ENCODE data around the gene MYL7. TPM values are rescaled to one million over a fixed set of nuclear protein-coding genes. Genes with fewer than 3 reads are reported as not detected.
"Not testable (repeated sequence)": the region's sequence is repeated elsewhere in the genome, so short reads cannot be mapped to it uniquely, and the experiment has no call there.

The MYL7 gene
- total RNA-seq, 1 donor from 2014 or later: 21.4 TPM

GRCh38 chr7:44133295-44133694 is 7.8 kb downstream of the MYL7 start:
- no peaks in the 10 kb centered on the region for H3K36me3 ChIP-seq (ENCODE audit: control insufficient read depth in 3 of 3, insufficient read depth in 3 of 3, low read length in 3 of 3)
- no peak overlapping the region for H3K27ac ChIP-seq (ENCODE audit: low read depth, low read length)
- no peaks in the 10 kb centered on the region for H3K9me3 ChIP-seq (ENCODE audit: control insufficient read depth in 3 of 3, low read length in 3 of 3)
- no peaks in the 10 kb centered on the region for H3K27me3 ChIP-seq (ENCODE audit: control insufficient read depth in 3 of 3, insufficient read depth in 3 of 3, low read length in 3 of 3)
- peaks cover 16 to 31% (median 28%) of the 10 kb centered on the region in 3 donors for H3K4me1 ChIP-seq (ENCODE audit: control insufficient read depth in 3 of 3, insufficient read depth in 3 of 3, low read length in 3 of 3)
- H3K4me3 ChIP-seq (ENCODE audit: low read length in 3 of 3): no peak overlapping the region
- no peak overlapping the region for H3K9ac ChIP-seq (ENCODE audit: low read depth in 1 of 3, low read length in 3 of 3)

- Histone ChIP-seq H3K27ac (ENCODE audit: low read depth, low read length) (peak overlapping the region; percentile 19), H3K4me3 (ENCODE audit: low read length in 3 of 3) (no peak overlapping the region), H3K4me1 (ENCODE audit: control insufficient read depth in 3 of 3, insufficient read depth in 3 of 3, low read length in 3 of 3) (peaks cover 16 to 36% (median 31%) of the 10 kb centered on the region in 3 donors)
These were observed 9.1 kb downstream of the MYL7 start for GRCh38 chr7:44132039-44132438.

GRCh38 chr7:44131173-44132029 is 9.7 kb downstream of the MYL7 start:
- Histone ChIP-seq H3K4me1 (ENCODE audit: control insufficient read depth in 3 of 3, insufficient read depth in 3 of 3, low read length in 3 of 3) (peaks cover 16 to 36% (median 31%) of the 10 kb centered on the region in 3 donors), H3K4me3 (ENCODE audit: low read length in 3 of 3) (no peak overlapping the region), H3K27me3 (ENCODE audit: control insufficient read depth in 3 of 3, insufficient read depth in 3 of 3, low read length in 3 of 3) (no peaks in the 10 kb centered on the region), H3K36me3 (ENCODE audit: control insufficient read depth in 3 of 3, insufficient read depth in 3 of 3, low read length in 3 of 3) (no peaks in the 10 kb centered on the region), H3K27ac (ENCODE audit: low read depth, low read length) (peak overlapping the region; percentile 19), H3K9me3 (ENCODE audit: control insufficient read depth in 3 of 3, low read length in 3 of 3) (no peaks in the 10 kb centered on the region), H3K9ac (ENCODE audit: low read depth in 1 of 3, low read length in 3 of 3) (peak overlapping the region in 1 of 3 donors; percentile 45)

More at GRCh38 chr7:44132039-44132438, 9.1 kb downstream of the MYL7 start:
- H3K9ac ChIP-seq (ENCODE audit: low read depth in 1 of 3, low read length in 3 of 3): peak overlapping the region in 1 of 3 donors; percentile 45
- H3K9me3 ChIP-seq (ENCODE audit: control insufficient read depth in 3 of 3, low read length in 3 of 3): no peaks in the 10 kb centered on the region
- no peaks in the 10 kb centered on the region for H3K27me3 ChIP-seq (ENCODE audit: control insufficient read depth in 3 of 3, insufficient read depth in 3 of 3, low read length in 3 of 3)
- no peaks in the 10 kb centered on the region for H3K36me3 ChIP-seq (ENCODE audit: control insufficient read depth in 3 of 3, insufficient read depth in 3 of 3, low read length in 3 of 3)

DNA sequence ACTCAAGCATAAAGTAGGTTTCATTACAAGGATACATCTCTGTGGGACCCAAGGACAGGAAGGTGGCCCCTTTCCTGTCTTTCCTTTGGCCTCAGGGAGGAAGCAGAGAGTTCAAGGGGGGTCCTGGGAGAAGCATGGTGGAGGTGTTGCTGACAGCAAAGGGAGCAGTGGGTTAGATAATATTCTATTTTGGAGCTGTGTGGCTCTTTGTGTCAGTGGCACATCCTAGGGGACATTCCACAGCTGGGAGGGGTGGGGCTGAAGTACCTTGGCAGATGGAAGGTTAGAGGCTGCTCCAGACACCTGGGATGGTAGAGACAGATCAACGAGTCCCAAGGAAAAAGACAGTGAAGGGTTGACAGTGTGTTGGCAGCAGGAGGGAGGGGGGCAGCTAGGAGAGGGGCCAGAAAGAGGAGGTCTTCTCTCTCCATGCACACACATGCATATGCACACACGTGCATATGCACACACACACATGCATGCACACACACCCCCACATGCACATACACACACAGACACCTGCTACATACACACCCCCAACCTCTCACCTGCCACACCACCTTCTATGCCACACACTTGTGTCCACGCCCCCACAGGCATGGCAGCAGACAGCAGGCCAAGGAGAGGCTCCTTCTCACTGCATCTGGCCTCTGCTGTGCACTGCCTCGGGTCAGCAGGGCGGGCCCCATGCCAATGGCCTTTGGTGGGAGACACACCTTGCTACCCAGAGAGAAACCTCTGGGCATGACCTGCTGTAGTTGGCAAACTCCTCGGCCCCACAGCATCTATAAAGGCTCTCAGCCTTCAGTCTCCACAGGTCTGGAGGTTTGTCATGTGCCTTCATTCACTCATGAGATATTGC is 12.2 kb downstream of the MYL7 start:
- peak overlapping the region in 1 of 3 donors; percentile 40 for H3K9ac ChIP-seq (ENCODE audit: low read depth in 1 of 3, low read length in 3 of 3)
- H3K27ac ChIP-seq (ENCODE audit: low read depth, low read length): no peak overlapping the region
- H3K36me3 ChIP-seq (ENCODE audit: control insufficient read depth in 3 of 3, insufficient read depth in 3 of 3, low read length in 3 of 3): no peaks in the 10 kb centered on the region
- H3K4me3 ChIP-seq (ENCODE audit: low read length in 3 of 3): no peak overlapping the region
- no peaks in the 10 kb centered on the region for H3K9me3 ChIP-seq (ENCODE audit: control insufficient read depth in 3 of 3, low read length in 3 of 3)
- H3K4me1 ChIP-seq (ENCODE audit: control insufficient read depth in 3 of 3, insufficient read depth in 3 of 3, low read length in 3 of 3): peaks cover 17 to 40% (median 32%) of the 10 kb centered on the region in 3 donors
- H3K27me3 ChIP-seq (ENCODE audit: control insufficient read depth in 3 of 3, insufficient read depth in 3 of 3, low read length in 3 of 3): no peaks in the 10 kb centered on the region

DNA sequence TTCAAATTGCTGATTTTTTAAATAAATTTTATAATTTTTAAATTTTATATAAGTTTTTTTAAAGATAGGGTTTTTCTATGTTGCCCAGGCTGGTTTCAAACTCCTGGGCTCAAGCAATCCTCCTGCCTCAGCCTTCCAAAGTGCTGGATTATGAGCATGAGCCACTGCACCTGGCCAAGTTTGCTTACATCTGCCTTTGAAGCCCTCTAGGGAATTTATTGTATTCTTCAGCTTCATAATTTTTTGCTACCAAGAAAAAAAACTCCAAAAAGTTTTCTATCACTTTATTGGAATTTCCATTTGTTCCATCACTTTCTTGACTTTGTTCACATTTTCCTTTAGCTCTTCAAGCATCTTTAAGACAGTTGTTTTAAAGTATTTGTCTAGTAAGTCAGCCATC is 14.0 kb downstream of the MYL7 start:
- H3K9ac ChIP-seq (ENCODE audit: low read depth in 1 of 3, low read length in 3 of 3): no peak overlapping the region
- H3K27me3 ChIP-seq (ENCODE audit: control insufficient read depth in 3 of 3, insufficient read depth in 3 of 3, low read length in 3 of 3): no peaks in the 10 kb centered on the region
- no peak overlapping the region for H3K4me3 ChIP-seq (ENCODE audit: low read length in 3 of 3)
- no peaks in the 10 kb centered on the region for H3K36me3 ChIP-seq (ENCODE audit: control insufficient read depth in 3 of 3, insufficient read depth in 3 of 3, low read length in 3 of 3)
- no peak overlapping the region for H3K27ac ChIP-seq (ENCODE audit: low read depth, low read length)
- H3K4me1 ChIP-seq (ENCODE audit: control insufficient read depth in 3 of 3, insufficient read depth in 3 of 3, low read length in 3 of 3): peaks cover 23 to 41% (median 37%) of the 10 kb centered on the region in 3 donors
- no peaks in the 10 kb centered on the region for H3K9me3 ChIP-seq (ENCODE audit: control insufficient read depth in 3 of 3, low read length in 3 of 3)

DNA sequence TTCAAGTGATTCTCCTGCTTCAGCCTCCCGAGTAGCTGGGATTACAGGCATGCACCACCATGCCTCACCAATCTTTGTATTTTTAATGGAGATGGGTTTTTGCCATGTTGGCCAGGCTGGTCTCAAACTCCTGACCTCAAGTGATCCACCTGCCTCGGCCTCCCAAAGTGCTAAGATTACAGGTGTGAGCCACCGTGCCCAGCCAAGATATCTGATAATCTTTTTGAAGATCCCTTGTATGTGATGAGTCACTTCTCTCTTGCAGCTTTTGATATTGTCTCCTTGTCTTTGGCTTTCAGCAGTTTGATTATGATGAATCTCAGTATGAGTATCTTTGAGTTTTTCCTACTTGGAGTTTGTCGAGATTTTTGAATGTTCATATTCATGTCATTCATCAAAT is 14.6 kb downstream of the MYL7 start:
- H3K36me3 ChIP-seq (ENCODE audit: control insufficient read depth in 3 of 3, insufficient read depth in 3 of 3, low read length in 3 of 3); H3K27ac ChIP-seq (ENCODE audit: low read depth, low read length); H3K9ac ChIP-seq (ENCODE audit: low read depth in 1 of 3, low read length in 3 of 3); H3K4me3 ChIP-seq (ENCODE audit: low read length in 3 of 3); H3K9me3 ChIP-seq (ENCODE audit: control insufficient read depth in 3 of 3, low read length in 3 of 3); H3K27me3 ChIP-seq (ENCODE audit: control insufficient read depth in 3 of 3, insufficient read depth in 3 of 3, low read length in 3 of 3): not testable (repeated sequence)
- H3K4me1 ChIP-seq (ENCODE audit: control insufficient read depth in 3 of 3, insufficient read depth in 3 of 3, low read length in 3 of 3): peaks cover 23 to 41% (median 37%) of the 10 kb centered on the region in 3 donors

- Histone ChIP-seq H3K4me3 (ENCODE audit: low read length in 3 of 3) (no peak overlapping the region), H3K4me1 (ENCODE audit: control insufficient read depth in 3 of 3, insufficient read depth in 3 of 3, low read length in 3 of 3) (peaks cover 28 to 45% (median 39%) of the 10 kb centered on the region in 3 donors), H3K27me3 (ENCODE audit: control insufficient read depth in 3 of 3, insufficient read depth in 3 of 3, low read length in 3 of 3) (no peaks in the 10 kb centered on the region), H3K9me3 (ENCODE audit: control insufficient read depth in 3 of 3, low read length in 3 of 3) (no peaks in the 10 kb centered on the region), H3K36me3 (ENCODE audit: control insufficient read depth in 3 of 3, insufficient read depth in 3 of 3, low read length in 3 of 3) (peaks cover 7 to 9% (median 9%) of the 10 kb centered on the region in 3 donors), H3K9ac (ENCODE audit: low read depth in 1 of 3, low read length in 3 of 3) (no peak overlapping the region), H3K27ac (ENCODE audit: low read depth, low read length) (no peak overlapping the region)
These were observed 16.3 kb downstream of the MYL7 start for GRCh38 chr7:44124822-44125202.

DNA sequence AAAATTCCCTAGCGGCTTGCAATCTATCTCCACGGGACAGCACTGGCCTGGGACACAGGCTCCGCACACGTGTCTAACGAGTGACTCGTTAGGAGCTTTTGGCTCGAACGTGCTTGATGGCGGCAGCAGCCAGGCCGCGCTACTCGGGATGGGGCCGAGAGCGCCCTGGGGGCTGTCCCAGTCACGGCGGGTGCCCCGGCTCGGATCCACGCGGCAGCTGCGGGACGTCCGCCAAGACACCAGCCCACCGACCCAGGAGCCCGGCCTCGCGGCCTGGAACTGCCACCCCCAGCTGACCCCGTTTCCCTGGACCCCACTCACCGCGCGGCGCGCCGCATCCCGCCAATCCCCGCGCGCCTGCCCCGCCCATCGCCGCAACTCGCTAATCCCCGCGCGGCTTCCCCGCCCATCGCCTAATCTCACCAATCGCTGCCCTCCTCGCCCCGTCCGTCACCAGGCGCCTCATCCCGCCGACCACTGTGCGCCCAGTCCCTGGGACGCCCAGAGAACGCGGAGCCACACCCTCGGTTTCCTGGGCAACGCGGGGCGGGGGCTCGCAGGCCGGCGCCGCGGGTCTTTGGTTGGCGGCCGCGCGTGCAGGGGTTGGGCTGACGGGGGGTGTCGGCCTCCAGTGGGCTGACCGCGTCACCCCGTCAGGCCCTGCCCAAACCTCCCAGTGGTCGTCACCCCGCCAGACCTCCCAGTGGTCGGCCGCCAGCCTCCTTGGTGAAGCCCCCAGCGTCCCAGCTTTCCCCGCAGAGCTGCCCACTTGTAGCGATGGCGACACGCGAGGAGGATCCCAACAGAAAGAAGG is 17.7 kb downstream of the MYL7 start, which contains the start of gene POLD2:
POLD2 (minus strand) TSS at position 359 of the 814 bp plus-strand sequence. CDS start 1,495 bp downstream, outside the sequence.
- Histone ChIP-seq H3K36me3 (ENCODE audit: control insufficient read depth in 3 of 3, insufficient read depth in 3 of 3, low read length in 3 of 3) (peaks cover 13 to 15% (median 15%) of the 10 kb centered on the region in 3 donors), H3K4me1 (ENCODE audit: control insufficient read depth in 3 of 3, insufficient read depth in 3 of 3, low read length in 3 of 3) (peaks cover 27 to 45% (median 37%) of the 10 kb centered on the region in 3 donors), H3K9ac (ENCODE audit: low read depth in 1 of 3, low read length in 3 of 3) (peak within 1 kb of the TSS; percentile 74 to 86 (median 84)), H3K27me3 (ENCODE audit: control insufficient read depth in 3 of 3, insufficient read depth in 3 of 3, low read length in 3 of 3) (no peaks in the 10 kb centered on the region), H3K4me3 (ENCODE audit: low read length in 3 of 3) (peak within 1 kb of the TSS; percentile 82 to 90 (median 82)), H3K27ac (ENCODE audit: low read depth, low read length) (peak within 1 kb of the TSS; percentile 85), H3K9me3 (ENCODE audit: control insufficient read depth in 3 of 3, low read length in 3 of 3) (no peaks in the 10 kb centered on the region)

DNA sequence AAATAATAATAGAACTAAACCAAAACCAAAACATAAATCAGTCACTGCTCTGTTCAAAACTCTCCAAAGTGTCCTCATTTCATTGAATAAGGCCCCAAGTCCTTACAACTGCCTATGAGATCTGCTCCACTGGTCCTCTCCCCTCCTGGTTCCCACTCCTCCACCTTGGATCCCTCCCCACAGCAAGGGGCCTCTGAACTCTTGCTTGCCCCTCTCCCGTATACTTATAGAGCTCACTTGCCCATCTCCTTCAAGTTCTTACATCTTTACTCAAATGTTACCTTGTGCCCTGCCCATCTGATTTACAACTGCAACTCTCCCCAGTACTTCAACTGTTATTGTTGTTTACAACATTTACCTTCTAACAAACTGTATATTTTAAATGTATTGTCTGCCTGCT is 18.6 kb downstream of the MYL7 start:
- peak overlapping the region; percentile 82 to 90 (median 82) for H3K4me3 ChIP-seq (ENCODE audit: low read length in 3 of 3)
- H3K27me3 ChIP-seq (ENCODE audit: control insufficient read depth in 3 of 3, insufficient read depth in 3 of 3, low read length in 3 of 3): no peaks in the 10 kb centered on the region
- peak overlapping the region; percentile 73 to 86 (median 74) for H3K9ac ChIP-seq (ENCODE audit: low read depth in 1 of 3, low read length in 3 of 3)
- peak overlapping the region; percentile 85 for H3K27ac ChIP-seq (ENCODE audit: low read depth, low read length)
- no peaks in the 10 kb centered on the region for H3K9me3 ChIP-seq (ENCODE audit: control insufficient read depth in 3 of 3, low read length in 3 of 3)
- peaks cover 27 to 39% (median 33%) of the 10 kb centered on the region in 3 donors for H3K4me1 ChIP-seq (ENCODE audit: control insufficient read depth in 3 of 3, insufficient read depth in 3 of 3, low read length in 3 of 3)
- peaks cover 17 to 19% (median 18%) of the 10 kb centered on the region in 3 donors for H3K36me3 ChIP-seq (ENCODE audit: control insufficient read depth in 3 of 3, insufficient read depth in 3 of 3, low read length in 3 of 3)

Measured in skeletal muscle tissue (tissue), 4 donors.